ENCODE results near the gene RFX4.

The RFX4 gene

GRCh38 chr12:106582641-106583230 lies at the start of gene RFX4:
TSS of gene RFX4 (plus strand) at chr12:106583004. CDS start at chr12:106583321, 317 bp downstream.
- peak within 1 kb of the TSS; percentile 69 for H3K4me3 Mint-ChIP-seq
- DNase-seq (ENCODE audit: low spot score in 2 of 2) = no peak
- H3K4me1 Mint-ChIP-seq = peaks cover 29% of the 10 kb centered on the region
- H3K36me3 Mint-ChIP-seq = peaks cover 6% of the 10 kb centered on the region
- no peak for ATAC-seq
- no peak within 1 kb of the TSS for H3K27ac Mint-ChIP-seq
- no peaks in the 10 kb centered on the region for H3K9me3 Mint-ChIP-seq

GRCh38 chr12:106541201-106541600 lies 41.6 kb upstream of the RFX4 start:
- ATAC-seq = no peak

GRCh38 chr12:106551410-106551809 lies 31.4 kb upstream of the RFX4 start:
- no peak overlapping the region for H3K27ac Mint-ChIP-seq
- H3K4me3 Mint-ChIP-seq = no peak overlapping the region
- peaks cover 5% of the 10 kb centered on the region for H3K9me3 Mint-ChIP-seq
- no peaks in the 10 kb centered on the region for H3K36me3 Mint-ChIP-seq
- ATAC-seq = no peak
- H3K4me1 Mint-ChIP-seq = no peaks in the 10 kb centered on the region
- DNase-seq (ENCODE audit: low spot score in 2 of 2) = no peak

More at GRCh38 chr12:106541201-106541600, 41.6 kb upstream of the RFX4 start:
- Mint-ChIP-seq H3K27ac (no peak overlapping the region), H3K4me3 (no peak overlapping the region), H3K9me3 (peaks cover 9% of the 10 kb centered on the region), H3K36me3 (no peaks in the 10 kb centered on the region), H3K4me1 (no peaks in the 10 kb centered on the region)
- DNase-seq (ENCODE audit: low spot score in 2 of 2) = no peak

- no peak for DNase-seq (ENCODE audit: low spot score in 2 of 2)
- H3K9me3 Mint-ChIP-seq = peaks cover 5% of the 10 kb centered on the region
- no peak overlapping the region for H3K4me3 Mint-ChIP-seq
- no peak for ATAC-seq
- H3K27ac Mint-ChIP-seq = no peak overlapping the region
- H3K4me1 Mint-ChIP-seq = no peaks in the 10 kb centered on the region
- no peaks in the 10 kb centered on the region for H3K36me3 Mint-ChIP-seq
Measured at GRCh38 chr12:106552228-106552627, 30.6 kb upstream of the RFX4 start.

- Mint-ChIP-seq H3K36me3 (no peaks in the 10 kb centered on the region), H3K4me1 (no peaks in the 10 kb centered on the region), H3K27ac (no peak overlapping the region), H3K4me3 (no peak overlapping the region), H3K9me3 (peaks cover 3% of the 10 kb centered on the region)
- DNase-seq (ENCODE audit: low spot score in 2 of 2) = no peak
- no peak for ATAC-seq
Measured at GRCh38 chr12:106564678-106565329, 18.0 kb upstream of the RFX4 start.

GRCh38 chr12:106566771-106567170 lies 16.0 kb upstream of the RFX4 start:
- H3K4me1 Mint-ChIP-seq = no peaks in the 10 kb centered on the region
- DNase-seq (ENCODE audit: low spot score in 2 of 2) (no peak), ATAC-seq (no peak)
- peaks cover 2% of the 10 kb centered on the region for H3K9me3 Mint-ChIP-seq
- H3K4me3 Mint-ChIP-seq = no peak overlapping the region
- H3K36me3 Mint-ChIP-seq = no peaks in the 10 kb centered on the region
- no peak overlapping the region for H3K27ac Mint-ChIP-seq

- H3K36me3 Mint-ChIP-seq = no peaks in the 10 kb centered on the region
- H3K4me3 Mint-ChIP-seq = no peak overlapping the region
- no peak overlapping the region for H3K27ac Mint-ChIP-seq
- ATAC-seq = no peak
- no peak for DNase-seq (ENCODE audit: low spot score in 2 of 2)
- H3K9me3 Mint-ChIP-seq = peaks cover 2% of the 10 kb centered on the region
- no peaks in the 10 kb centered on the region for H3K4me1 Mint-ChIP-seq
Measured at GRCh38 chr12:106573239-106573638, 9.6 kb upstream of the RFX4 start.

- H3K27ac Mint-ChIP-seq = no peak overlapping the region
- no peak overlapping the region for H3K4me3 Mint-ChIP-seq
- H3K9me3 Mint-ChIP-seq = no peaks in the 10 kb centered on the region
- ATAC-seq = no peak
- no peaks in the 10 kb centered on the region for H3K36me3 Mint-ChIP-seq
- H3K4me1 Mint-ChIP-seq = peaks cover 7% of the 10 kb centered on the region
- DNase-seq (ENCODE audit: low spot score in 2 of 2) = no peak
Measured at GRCh38 chr12:106576848-106577247, 6.0 kb upstream of the RFX4 start.

- H3K36me3 Mint-ChIP-seq = peaks cover 6% of the 10 kb centered on the region
Measured at GRCh38 chr12:106580671-106581508, 1.9 kb upstream of the RFX4 start.

GRCh38 chr12:106581543-106582248 lies 1.1 kb upstream of the RFX4 start:
- DNase-seq (ENCODE audit: low spot score in 2 of 2) (no peak), ATAC-seq (no peak)
- no peak overlapping the region for H3K27ac Mint-ChIP-seq
- peaks cover 29% of the 10 kb centered on the region for H3K4me1 Mint-ChIP-seq
- H3K36me3 Mint-ChIP-seq = peaks cover 6% of the 10 kb centered on the region
- no peaks in the 10 kb centered on the region for H3K9me3 Mint-ChIP-seq
- H3K4me3 Mint-ChIP-seq = peak overlapping the region; percentile 69

More at GRCh38 chr12:106580671-106581508, 1.9 kb upstream of the RFX4 start:
- no peak overlapping the region for H3K27ac Mint-ChIP-seq
- no peak for DNase-seq (ENCODE audit: low spot score in 2 of 2)
- peaks cover 29% of the 10 kb centered on the region for H3K4me1 Mint-ChIP-seq
- H3K9me3 Mint-ChIP-seq = no peaks in the 10 kb centered on the region
- peak overlapping the region; percentile 69 for H3K4me3 Mint-ChIP-seq
- ATAC-seq = no peak

GRCh38 chr12:106582249-106582591 lies 584 bp upstream of the RFX4 start:
- Mint-ChIP-seq H3K36me3 (peaks cover 6% of the 10 kb centered on the region), H3K4me1 (peaks cover 29% of the 10 kb centered on the region), H3K4me3 (peak overlapping the region; percentile 69), H3K27ac (no peak overlapping the region), H3K9me3 (no peaks in the 10 kb centered on the region)
- ATAC-seq (no peak), DNase-seq (ENCODE audit: low spot score in 2 of 2) (no peak)

- Mint-ChIP-seq H3K36me3 (peaks cover 6% of the 10 kb centered on the region), H3K4me3 (peak overlapping the region; percentile 69), H3K9me3 (no peaks in the 10 kb centered on the region), H3K4me1 (peaks cover 29% of the 10 kb centered on the region), H3K27ac (no peak overlapping the region)
- DNase-seq (ENCODE audit: low spot score in 2 of 2) (peak in 1 of 2 donors; percentile 57), ATAC-seq (peak; percentile 45)
Measured at GRCh38 chr12:106583242-106584103, 669 bp downstream of the RFX4 start.

- DNase-seq (ENCODE audit: low spot score in 2 of 2) = peak in 1 of 2 donors; percentile 64
- H3K4me1 Mint-ChIP-seq = peaks cover 29% of the 10 kb centered on the region
- H3K27ac Mint-ChIP-seq = no peak overlapping the region
- H3K4me3 Mint-ChIP-seq = peak overlapping the region; percentile 69
- no peak for ATAC-seq
- no peaks in the 10 kb centered on the region for H3K9me3 Mint-ChIP-seq
- H3K36me3 Mint-ChIP-seq = peaks cover 6% of the 10 kb centered on the region
Measured at GRCh38 chr12:106584104-106585064, 1.6 kb downstream of the RFX4 start.

Measured in stimulated activated effector memory CD8-positive, alpha-beta T cell treated with anti-CD3 and anti-CD28 coated beads, Interleukin-12 subunit alpha, Interleukin-12 subunit beta, amount 100 ng/mL, for 72 hours (primary cell).